Transverse colon (tissue), 4 donors: ENCODE results near the gene IDUA. TPM values are rescaled to one million over a fixed set of nuclear protein-coding genes. Genes with fewer than 3 reads are reported as not detected.

Experiments
- DNase-seq: peaks from one replicate; pipeline ENCODE4 v3.0.0-alpha.2; 2019
- H3K27ac ChIP-seq, 4 donors: fragments of 200-600 bp; sonication (generic); 2 replicates each; pipeline ENCODE4 v1.5.1; 2016 to 2018; ENCODE audit warnings: inconsistent platforms in 4 of 4
- H3K27me3 ChIP-seq: fragments of 200-600 bp; sonication (generic); 2 replicates; pipeline ENCODE4 v1.5.1; 2017; ENCODE audit warnings: inconsistent platforms
- H3K36me3 ChIP-seq, 4 donors: fragments of 200-600 bp; sonication (generic); 2 replicates each; pipeline ENCODE4 v1.5.1; 2017 to 2019; ENCODE audit warnings: inconsistent platforms in 4 of 4
- H3K4me1 ChIP-seq, 4 donors: fragments of 200-600 bp; sonication (generic); 2 replicates each; pipeline ENCODE4 v1.5.1; 2017 to 2020; ENCODE audit warnings: inconsistent platforms in 4 of 4
- H3K4me3 ChIP-seq, 4 donors: fragments of 200-600 bp; sonication (generic); 1 replicate in 1 of 4; 2 replicates in 3 of 4; pipeline versions ENCODE4 v1.5.1 to v1.6.1; 2017 to 2019; ENCODE audit warnings: inconsistent platforms in 4 of 4
- H3K9me3 ChIP-seq, 2 donors: fragments of 200-600 bp; sonication (generic); 2 replicates each; pipeline ENCODE4 v1.5.1; 2017 to 2019; ENCODE audit warnings: inconsistent platforms in 2 of 2
- CTCF ChIP-seq, 5 experiments: fragments of 200-600 bp in 3 of 5; fragments of 450-650 bp in 2 of 5; sonication (generic) in 3 of 5; IDR thresholded peaks; 1 replicate in 2 of 5; 2 replicates in 3 of 5; pipeline ENCODE4 v1.5.1; 2016 to 2017; ENCODE audit warnings: antibody characterized with exemption in 5 of 5, inconsistent platforms in 3 of 5, mild to moderate bottlenecking in 2 of 5, moderate library complexity in 1 of 5
- EP300 ChIP-seq: sonication (generic); formaldehyde crosslinking; IDR thresholded peaks from one replicate; pipeline ENCODE4 v1.6.1; 2017; ENCODE audit warnings: antibody characterized with exemption, low read depth
- POLR2A ChIP-seq: fragments of 450-650 bp; IDR thresholded peaks from one replicate; pipeline ENCODE4 v1.6.1; 2016; ENCODE audit warnings: antibody characterized with exemption, mild to moderate bottlenecking, moderate library complexity
- POLR2AphosphoS5 ChIP-seq, 3 donors: sonication (generic); formaldehyde crosslinking; IDR thresholded peaks; one replicate each; pipeline ENCODE4 v1.6.1; 2016; ENCODE audit warnings: antibody characterized with exemption in 3 of 3
- WGBS, 2 donors: methylation state at CpG; one replicate each; pipeline ENCODE4 v1.1.5; 2018; ENCODE audit warnings: low coverage in 1 of 2; 5-methylcytosine and 5-hydroxymethylcytosine counted together
- in situ Hi-C, 4 donors: fragments of 200-750 bp; cut with MboI; loops; one replicate each; pipeline versions ENCODE4 v1.15.0 to v1.15.1; 2017; ENCODE audit warnings: low sequenced_read_pairs in 3 of 4, low pct_ligation_motif_present in 1 of 4, low pct_unique_long_range_greater_than_20kb in 1 of 4
- intact Hi-C: fragments of 100-400 bp; cut with DNase I; formaldehyde crosslinking; loops from one replicate; pipeline ENCODE4 v1.15.1; 2023; ENCODE audit warnings: low total_unique reads
- total RNA-seq, 4 donors: library from RNA; depleted of rRNA; stranded (reverse); fragments of >200 nt; gene quantifications; one replicate each; pipeline ENCODE4 v1.1.0, GENCODE V29; 2016

The IDUA gene
- total RNA-seq, 4 donors from 2014 or later, result 25.9 to 78.6 (median 40.4) TPM

- Histone ChIP-seq H3K4me3 (no peak overlapping the region), H3K4me1 (no peaks in the 10 kb centered on the region), H3K9me3 (no peaks in the 10 kb centered on the region), H3K27me3 (no peaks in the 10 kb centered on the region), H3K27ac (no peak overlapping the region), H3K36me3 (peaks cover 0 to 5% (median 0%) of the 10 kb centered on the region in 4 donors)
- 96 to 100% methylated on average over 4 to 32 of the region's 33 CpGs for WGBS, 2 donors
- intact Hi-C loops (no loop called here), in situ Hi-C loops (no loop called here)
- no peak for TF ChIP-seq CTCF (IDR thresholded peaks at IDR 0.05)
- no peak for TF ChIP-seq POLR2AphosphoS5 (IDR thresholded peaks at IDR 0.05)
- TF ChIP-seq POLR2A, result no peak
- no peak for TF ChIP-seq EP300
- DNase-seq, result no peak
Observed at GRCh38 chr4:955161-955921, 31.5 kb upstream of the IDUA start.

GRCh38 chr4:955931-956381 is 30.9 kb upstream of the IDUA start:
- intact Hi-C loops, result no loop called here
- 81% methylated on average over 12 of the region's 12 CpGs; no CpG with 5 or more reads in 1 of the 2 donors for whole genome bisulfite sequencing, 2 donors
- no peak for DNase-seq
- Histone ChIP-seq H3K36me3 (peaks cover 0 to 5% (median 0%) of the 10 kb centered on the region in 4 donors), H3K27ac (no peak overlapping the region), H3K4me1 (peaks cover 0 to 2% (median 0%) of the 10 kb centered on the region in 4 donors), H3K9me3 (no peaks in the 10 kb centered on the region), H3K27me3 (no peaks in the 10 kb centered on the region), H3K4me3 (no peak overlapping the region)
- TF ChIP-seq CTCF (IDR thresholded peaks at IDR 0.05) (no peak), POLR2A (no peak), EP300 (no peak), POLR2AphosphoS5 (IDR thresholded peaks at IDR 0.05) (no peak)
- in situ Hi-C loops, result no loop called here

- Histone ChIP-seq H3K36me3 (peaks cover 0 to 5% (median 0%) of the 10 kb centered on the region in 4 donors), H3K4me1 (peaks cover 0 to 8% (median under 1%) of the 10 kb centered on the region in 4 donors), H3K27ac (no peak overlapping the region), H3K27me3 (no peaks in the 10 kb centered on the region), H3K4me3 (no peak overlapping the region), H3K9me3 (no peaks in the 10 kb centered on the region)
- WGBS, 2 donors, result 68 to 80% methylated on average over 5 to 14 of the region's 14 CpGs
- in situ Hi-C loops (no loop called here), intact Hi-C loops (no loop called here)
- no peak for DNase-seq
- no peak for TF ChIP-seq EP300
- no peak for TF ChIP-seq POLR2AphosphoS5 (IDR thresholded peaks at IDR 0.05)
- no peak for TF ChIP-seq POLR2A
- TF ChIP-seq CTCF (IDR thresholded peaks at IDR 0.05), result no peak
Observed at GRCh38 chr4:956531-957230, 30.2 kb upstream of the IDUA start.

GRCh38 chr4:957231-957580 is 29.6 kb upstream of the IDUA start:
- intact Hi-C loops (no loop called here), in situ Hi-C loops (no loop called here)
- H3K36me3 ChIP-seq, result peaks cover 0 to 5% (median 0%) of the 10 kb centered on the region in 4 donors
- H3K4me3 ChIP-seq, result no peak overlapping the region
- TF ChIP-seq POLR2AphosphoS5 (IDR thresholded peaks at IDR 0.05) (no peak), EP300 (no peak), CTCF (IDR thresholded peaks at IDR 0.05) (no peak), POLR2A (no peak)
- 84% methylated on average over 8 of the region's 8 CpGs; no CpG with 5 or more reads in 1 of the 2 donors for WGBS, 2 donors
- H3K27me3 ChIP-seq, result no peaks in the 10 kb centered on the region
- no peak for DNase-seq
- no peaks in the 10 kb centered on the region for H3K9me3 ChIP-seq
- no peak overlapping the region for H3K27ac ChIP-seq
- peaks cover 0 to 11% (median 5%) of the 10 kb centered on the region in 4 donors for H3K4me1 ChIP-seq
